ENCODE results near the gene CADPS2. TPM values are rescaled to one million over a fixed set of nuclear protein-coding genes. Genes with fewer than 3 reads are reported as not detected.

Gene CADPS2
- total and polyA plus RNA-seq, 2 of the 4 experiments (the other 2 are of a cell fraction), result 0.10 to 0.54 TPM

DNA sequence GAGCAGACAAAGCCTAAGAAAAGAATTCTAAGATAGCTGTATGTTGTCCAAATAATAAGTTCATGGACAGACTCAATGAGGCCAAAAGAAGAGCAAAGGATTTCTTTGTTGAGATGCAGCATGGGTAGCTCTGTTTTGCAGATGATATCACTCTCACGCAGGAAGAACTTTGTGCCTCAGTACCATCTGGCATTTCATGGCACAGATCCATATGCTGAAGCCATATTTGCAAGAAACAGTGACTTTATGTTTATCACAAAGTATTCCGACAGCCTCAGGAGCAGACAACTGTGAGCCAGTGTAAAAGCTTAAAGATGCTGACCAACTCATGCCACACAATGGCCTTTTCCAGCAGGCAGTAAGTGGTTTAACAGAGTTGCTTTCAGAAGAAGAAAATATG, 138.1 kb downstream of the CADPS2 start:
- no peak overlapping the region for H2AFZ ChIP-seq (replicated peaks; ENCODE audit: low read length, poor library complexity)
- TF ChIP-seq MAZ (IDR thresholded peaks at IDR 0.05; ENCODE audit: borderline replicate concordance, low read depth, low read length) (no peak), NFE2L2 (IDR thresholded peaks at IDR 0.05; ENCODE audit: low read depth, low read length) (no peak), CEBPB (IDR thresholded peaks at IDR 0.05; ENCODE audit: low read depth, low read length) (no peak), FOS (IDR thresholded peaks at IDR 0.05; ENCODE audit: low read depth, low read length) (no peak), RCOR1 (IDR thresholded peaks at IDR 0.05; ENCODE audit: insufficient replicate concordance, low read length) (no peak)
- TF ChIP-seq, protein P1, sequence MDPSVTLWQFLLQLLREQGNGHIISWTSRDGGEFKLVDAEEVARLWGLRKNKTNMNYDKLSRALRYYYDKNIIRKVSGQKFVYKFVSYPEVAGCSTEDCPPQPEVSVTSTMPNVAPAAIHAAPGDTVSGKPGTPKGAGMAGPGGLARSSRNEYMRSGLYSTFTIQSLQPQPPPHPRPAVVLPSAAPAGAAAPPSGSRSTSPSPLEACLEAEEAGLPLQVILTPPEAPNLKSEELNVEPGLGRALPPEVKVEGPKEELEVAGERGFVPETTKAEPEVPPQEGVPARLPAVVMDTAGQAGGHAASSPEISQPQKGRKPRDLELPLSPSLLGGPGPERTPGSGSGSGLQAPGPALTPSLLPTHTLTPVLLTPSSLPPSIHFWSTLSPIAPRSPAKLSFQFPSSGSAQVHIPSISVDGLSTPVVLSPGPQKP (IDR thresholded peaks at IDR 0.05; ENCODE audit: borderline replicate concordance, low read depth, low read length), result no peak
- no peak overlapping the region for H4K5ac ChIP-seq (ENCODE audit: low read depth, low read length)
- H2BK15ac ChIP-seq (ENCODE audit: low read depth, low read length), result no peak overlapping the region
- no peak overlapping the region for H4K8ac ChIP-seq (ENCODE audit: low read depth in 2 of 2, low read length in 2 of 2)
- no peak overlapping the region for H3K9ac ChIP-seq (ENCODE audit: low read depth, low read length)
- no peaks in the 10 kb centered on the region for H3K79me1 ChIP-seq (ENCODE audit: low read depth in 1 of 2, low read length in 2 of 2)
- no peak overlapping the region for H3K23ac ChIP-seq (ENCODE audit: low read depth, low read length)
- no TSS peak for BruUV-seq (replicated peaks)
- intact Hi-C loops (cut with micrococcal nuclease) (no loop called here), in situ Hi-C loops (cut with MboI; ENCODE audit: low sequenced_read_pairs) (no loop called here), dilution Hi-C loops (cut with HindIII; ENCODE audit: low sequenced_read_pairs, unreplicated experiment) (no loop called here)
- DNase-seq, result no peak
- no peak overlapping the region for H3K27ac ChIP-seq (ENCODE audit: insufficient read depth, low read length)
- ChIA-PET POLR2A (ENCODE audit: unreplicated experiment) (no interaction called here), CTCF (no interaction called here)
- no peaks in the 10 kb centered on the region for H3K27me3 ChIP-seq (ENCODE audit: control insufficient read depth, insufficient read depth, low read length)
- no peak overlapping the region for H3K14ac ChIP-seq (replicated peaks; ENCODE audit: low read depth, low read length)
- no peak overlapping the region for H2AK5ac ChIP-seq (ENCODE audit: low read depth, low read length)
- H3K4me1 ChIP-seq (ENCODE audit: control insufficient read depth, insufficient read depth, low read length), result no peaks in the 10 kb centered on the region
- H3K4me2 ChIP-seq (ENCODE audit: low read depth, low read length), result no peak overlapping the region
- no peak overlapping the region for H3K18ac ChIP-seq (ENCODE audit: low read depth, low read length)
- H3K4me3 ChIP-seq (ENCODE audit: insufficient read depth, low read depth, low read length), result no peak overlapping the region
- H4K91ac ChIP-seq (ENCODE audit: insufficient read depth, low read depth, low read length), result no peak overlapping the region
- no peak overlapping the region for H3K56ac ChIP-seq (ENCODE audit: extremely low read depth, insufficient read depth, low read length)
- no peak overlapping the region for H2BK120ac ChIP-seq (ENCODE audit: low read depth, low read length)
- WGBS, 2 experiments (ENCODE audit: extremely low coverage in 2 of 2, insufficient read length in 1 of 2), result no CpG with 5 or more reads among the region's 2 CpGs
- no peak overlapping the region for H2BK5ac ChIP-seq (ENCODE audit: low read depth, low read length, poor library complexity, severe bottlenecking)
- H3K9me3 ChIP-seq (ENCODE audit: control insufficient read depth, insufficient read depth, low read length), result no peaks in the 10 kb centered on the region; the same call in 1 of the 2 replicates
- no peak overlapping the region for H2AK9ac ChIP-seq (replicated peaks; ENCODE audit: low read depth, low read length, poor library complexity)
- H3K36me3 ChIP-seq (ENCODE audit: control insufficient read depth, insufficient read depth, low read length), result no peaks in the 10 kb centered on the region
- no peak overlapping the region for H3K4ac ChIP-seq (ENCODE audit: low read depth, low read length)
- no peak overlapping the region for H2BK20ac ChIP-seq (ENCODE audit: low read depth, low read length)
- no peaks in the 10 kb centered on the region for H4K20me1 ChIP-seq (ENCODE audit: insufficient read depth, low read length)
- ATAC-seq (ENCODE audit: low read depth), result no peak
- H3K9me1 ChIP-seq (ENCODE audit: insufficient read depth, low read length), result no peaks in the 10 kb centered on the region
